Tibial nerve (tissue), 4 donors: ENCODE measurements around the gene RNF123. TPM values are rescaled to one million over a fixed set of nuclear protein-coding genes. Genes with fewer than 3 reads are reported as not detected.

Source experiments
- DNase-seq, 2 donors: peaks; one replicate each; pipeline ENCODE4 v3.0.0-alpha.2; 2019; ENCODE audit warnings: low spot score in 2 of 2
- H3K27ac ChIP-seq, 4 donors: fragments of 200-600 bp; sonication (generic) in 3 of 4; one replicate each; pipeline ENCODE4 v1.5.1; 2017 to 2019; ENCODE audit warnings: mild to moderate bottlenecking in 1 of 4
- H3K27me3 ChIP-seq, 2 donors: fragments of 200-600 bp; sonication (generic) in 1 of 2; one replicate each; pipeline versions ENCODE4 v1.5.1 to v1.6.0; 2017 to 2019
- H3K36me3 ChIP-seq, 3 donors: fragments of 200-600 bp; sonication (generic); one replicate each; pipeline ENCODE4 v1.5.1; 2018 to 2019
- H3K4me1 ChIP-seq, 4 donors: fragments of 200-600 bp; sonication (generic) in 3 of 4; one replicate each; pipeline ENCODE4 v1.5.1; 2017 to 2019
- H3K4me3 ChIP-seq, 4 donors: fragments of 200-600 bp; sonication (generic) in 3 of 4; one replicate each; pipeline ENCODE4 v1.5.1; 2017 to 2019; ENCODE audit warnings: mild to moderate bottlenecking in 1 of 4, moderate library complexity in 1 of 4
- H3K9me3 ChIP-seq, 4 donors: fragments of 200-600 bp; sonication (generic) in 3 of 4; one replicate each; pipeline ENCODE4 v1.5.1; 2017 to 2019
- CTCF ChIP-seq, 5 experiments: fragments of 200-600 bp in 3 of 5; fragments of 450-650 bp in 2 of 5; sonication (generic) in 3 of 5; IDR thresholded peaks; one replicate each; pipeline ENCODE4 v1.5.1; 2016 to 2019; ENCODE audit warnings: antibody characterized with exemption in 5 of 5, mild to moderate bottlenecking in 3 of 5, moderate library complexity in 2 of 5
- EP300 ChIP-seq, 2 donors: sonication (generic); formaldehyde crosslinking; IDR thresholded peaks; one replicate each; pipeline ENCODE4 v1.6.1; 2017; ENCODE audit warnings: antibody characterized with exemption in 2 of 2, mild to moderate bottlenecking in 1 of 2
- POLR2A ChIP-seq, 2 donors: fragments of 450-650 bp; IDR thresholded peaks; one replicate each; pipeline ENCODE4 v1.6.1; 2017; ENCODE audit warnings: antibody characterized with exemption in 2 of 2, mild to moderate bottlenecking in 2 of 2, moderate library complexity in 2 of 2
- WGBS, 2 donors: methylation state at CpG; one replicate each; pipeline ENCODE4 v1.1.5; 2018; 5-methylcytosine and 5-hydroxymethylcytosine counted together
- total RNA-seq, 4 donors: library from RNA; depleted of rRNA; stranded (reverse); fragments of >200 nt; gene quantifications; one replicate each; pipeline ENCODE4 v1.1.0, GENCODE V29; 2016

Gene RNF123
- total RNA-seq, 4 donors from 2014 or later, result 32.9 to 64.7 (median 39.1) TPM

- 88 to 93% methylated on average over 23 to 25 of the region's 25 CpGs for WGBS, 2 donors
- DNase-seq, result no peak
These were observed 24.2 kb downstream of the RNF123 start for GRCh38 chr3:49713336-49714105.

GRCh38 chr3:49714728-49715550, 25.6 kb downstream of the RNF123 start:
- H3K4me3 ChIP-seq, result no peak overlapping the region
- DNase-seq, result no peak
- peaks cover 0 to 18% (median 9%) of the 10 kb centered on the region in 4 donors for H3K4me1 ChIP-seq
- no peaks in the 10 kb centered on the region for H3K9me3 ChIP-seq
- no peak overlapping the region for H3K27ac ChIP-seq
- H3K36me3 ChIP-seq, result peaks cover 0 to 74% (median 0%) of the 10 kb centered on the region in 3 donors
- WGBS, 2 donors, result 82 to 97% methylated on average over 4 to 13 of the region's 13 CpGs
- TF ChIP-seq POLR2A (IDR thresholded peaks at IDR 0.05) (no peak), EP300 (IDR thresholded peaks at IDR 0.05) (no peak), CTCF (IDR thresholded peaks at IDR 0.05) (no peak)
- no peaks in the 10 kb centered on the region for H3K27me3 ChIP-seq

More at GRCh38 chr3:49713336-49714105, 24.2 kb downstream of the RNF123 start:
- TF ChIP-seq POLR2A (IDR thresholded peaks at IDR 0.05) (no peak), EP300 (IDR thresholded peaks at IDR 0.05) (no peak), CTCF (IDR thresholded peaks at IDR 0.05) (no peak)
- Histone ChIP-seq H3K4me3 (no peak overlapping the region), H3K4me1 (peaks cover 0 to 4% (median under 1%) of the 10 kb centered on the region in 4 donors), H3K27me3 (no peaks in the 10 kb centered on the region), H3K9me3 (no peaks in the 10 kb centered on the region), H3K27ac (no peak overlapping the region), H3K36me3 (peaks cover 0 to 85% (median 0%) of the 10 kb centered on the region in 3 donors)

GRCh38 chr3:49715611-49716121, 26.3 kb downstream of the RNF123 start:
- no peak for DNase-seq
- peaks cover 0 to 25% (median 9%) of the 10 kb centered on the region in 4 donors for H3K4me1 ChIP-seq

GRCh38 chr3:49716169-49716568, 26.8 kb downstream of the RNF123 start:
- no peak overlapping the region for H3K4me3 ChIP-seq
- H3K36me3 ChIP-seq, result peaks cover 0 to 77% (median 0%) of the 10 kb centered on the region in 3 donors
- H3K9me3 ChIP-seq, result no peaks in the 10 kb centered on the region
- H3K27me3 ChIP-seq, result no peaks in the 10 kb centered on the region
- 89 to 92% methylated on average over 3 to 7 of the region's 7 CpGs for WGBS, 2 donors
- no peak for DNase-seq
- no peak overlapping the region for H3K27ac ChIP-seq
- TF ChIP-seq EP300 (IDR thresholded peaks at IDR 0.05), result no peak
- TF ChIP-seq POLR2A (IDR thresholded peaks at IDR 0.05), result no peak
- no peak for TF ChIP-seq CTCF (IDR thresholded peaks at IDR 0.05)
- peaks cover 0 to 26% (median 9%) of the 10 kb centered on the region in 4 donors for H3K4me1 ChIP-seq

More at GRCh38 chr3:49715611-49716121, 26.3 kb downstream of the RNF123 start:
- TF ChIP-seq CTCF (IDR thresholded peaks at IDR 0.05), result no peak
- Histone ChIP-seq H3K27ac (no peak overlapping the region), H3K27me3 (no peaks in the 10 kb centered on the region), H3K36me3 (peaks cover 0 to 75% (median 0%) of the 10 kb centered on the region in 3 donors), H3K4me3 (no peak overlapping the region), H3K9me3 (no peaks in the 10 kb centered on the region)
- WGBS, 2 donors, result 93 to 94% methylated on average over 10 to 11 of the region's 13 CpGs
